A673 (cell line): ENCODE data around the gene TOM1. TPM values are rescaled to one million over a fixed set of nuclear protein-coding genes. Genes with fewer than 3 reads are reported as not detected.

Experiments used
- BruUV-seq: library from RNA; stranded (reverse); fragments of 400-500 nt; replicated peaks from 2 replicates; lab custom pipeline; 2021; lab: Mats Ljungman, UMichigan
- CTCF ChIA-PET: fragments of 300-600 bp; sonication (Branson Sonifier 250); formaldehyde crosslinking; loops from one replicate; lab custom pipeline; 2022; ENCODE audit warnings: antibody characterized with exemption; lab: Charles Lee
- POLR2A ChIA-PET: fragments of 300-600 bp; sonication (Branson Sonifier 250); formaldehyde crosslinking; loops from one replicate; lab custom pipeline; 2022; ENCODE audit warnings: antibody characterized with exemption; ENCODE audit not compliant: low non-redundant PET; lab: Charles Lee
- DNase-seq: peaks from one replicate; pipeline ENCODE4 v3.0.0-alpha.2; 2015; ENCODE audit warnings: low spot score
- H3K27ac ChIP-seq: fragments of 200-600 bp; sonication (generic); 2 replicates; pipeline ENCODE4 v1.5.1; 2016; ENCODE audit warnings: mixed run types, low read depth, mild to moderate bottlenecking, mixed read lengths, antibody characterized with exemption, low read length; ENCODE audit not compliant: poor library complexity, severe bottlenecking
- H3K27me3 ChIP-seq: fragments of 200-600 bp; sonication (generic); replicated peaks from 2 replicates; pipeline ENCODE4 v1.6.1; 2017; ENCODE audit warnings: mixed run types, low read depth, mild to moderate bottlenecking, mixed read lengths, antibody characterized with exemption, low read length; ENCODE audit not compliant: insufficient read depth, poor library complexity
- H3K36me3 ChIP-seq: fragments of 200-600 bp; sonication (generic); 2 replicates; pipeline ENCODE4 v1.6.1; 2016; ENCODE audit warnings: mixed run types, mild to moderate bottlenecking, mixed read lengths, antibody characterized with exemption, low read length; ENCODE audit not compliant: insufficient read depth, poor library complexity, severe bottlenecking
- H3K4me1 ChIP-seq: fragments of 200-600 bp; sonication (generic); 2 replicates; pipeline ENCODE4 v1.6.1; 2017; ENCODE audit warnings: mixed run types, mild to moderate bottlenecking, mixed read lengths, antibody characterized with exemption, low read length; ENCODE audit not compliant: insufficient read depth, poor library complexity, severe bottlenecking
- H3K4me3 ChIP-seq: fragments of 200-600 bp; sonication (generic); 2 replicates; pipeline ENCODE4 v1.5.1; 2016; ENCODE audit warnings: low read depth, mixed run types, mild to moderate bottlenecking, mixed read lengths, low read length; ENCODE audit not compliant: poor library complexity, severe bottlenecking
- H3K9me3 ChIP-seq: fragments of 200-600 bp; sonication (generic); 2 replicates; pipeline ENCODE4 v1.6.1; 2016; ENCODE audit warnings: mixed run types, low read depth, mild to moderate bottlenecking, mixed read lengths, antibody characterized with exemption, low read length; ENCODE audit not compliant: poor library complexity, severe bottlenecking
- CTCF ChIP-seq: fragments of 300-800, 200-600 bp; sonication (generic); conservative IDR thresholded peaks from 2 replicates; pipeline ENCODE4 v1.5.1; 2017; ENCODE audit warnings: low read depth, mild to moderate bottlenecking, antibody characterized with exemption, low read length, moderate library complexity, mixed read lengths
- EZH2 ChIP-seq: fragments of 200-600 bp; sonication (generic); IDR thresholded peaks from 2 replicates; pipeline ENCODE4 v1.6.1; 2017; ENCODE audit warnings: borderline replicate concordance, low read depth, mild to moderate bottlenecking, mixed read lengths, antibody characterized with exemption, low read length; ENCODE audit not compliant: poor library complexity, severe bottlenecking
- intact Hi-C: fragments of 100-400 bp; cut with micrococcal nuclease; formaldehyde crosslinking; loops from one replicate; pipeline ENCODE4 v1.10.0; 2022; ENCODE audit not compliant: unreplicated experiment
- total RNA-seq: library from RNA; stranded (reverse); gene quantifications from 2 replicates; pipeline ENCODE4 v1.2.3, GENCODE V29; 2021

The TOM1 gene
- total RNA-seq, 1 experiment from 2014 or later = 22.8 TPM

- no peaks in the 10 kb centered on the region for H3K27me3 ChIP-seq
- peak; percentile 73 for DNase-seq
- H3K36me3 ChIP-seq = peaks cover 5% of the 10 kb centered on the region
- H3K4me1 ChIP-seq = peaks cover 6% of the 10 kb centered on the region
- H3K9me3 ChIP-seq = no peaks in the 10 kb centered on the region
- ChIA-PET CTCF (no interaction called here), POLR2A (interaction anchor here (0.5 kb wide), 1 partner anchor 105 kb away, joined by 12 read pairs; no protein-coding TSS in a partner anchor)
- BruUV-seq = no TSS peak
- intact Hi-C loops = no loop called here
- H3K4me3 ChIP-seq = no peak overlapping the region
- peak overlapping the region; percentile 53 for H3K27ac ChIP-seq
- no peak for TF ChIP-seq CTCF
- TF ChIP-seq EZH2 = no peak
Observed at GRCh38 chr22:35330258-35330861, 30.7 kb downstream of the TOM1 start.

- DNase-seq = no peak
- Histone ChIP-seq H3K4me3 (no peak overlapping the region), H3K4me1 (peaks cover 6% of the 10 kb centered on the region), H3K36me3 (peaks cover 5% of the 10 kb centered on the region), H3K9me3 (no peaks in the 10 kb centered on the region), H3K27ac (no peak overlapping the region), H3K27me3 (no peaks in the 10 kb centered on the region)
- ChIA-PET POLR2A (no interaction called here), CTCF (no interaction called here)
- no peak for TF ChIP-seq EZH2
- no peak for TF ChIP-seq CTCF
- no TSS peak for BruUV-seq
- intact Hi-C loops = no loop called here
Observed at GRCh38 chr22:35332278-35332677, 32.6 kb downstream of the TOM1 start.

- no peaks in the 10 kb centered on the region for H3K27me3 ChIP-seq
- CTCF ChIA-PET = no interaction called here
- TF ChIP-seq CTCF = no peak
- TF ChIP-seq EZH2 = no peak
- BruUV-seq = no TSS peak
- POLR2A ChIA-PET = no interaction called here
- no peak for DNase-seq
- H3K27ac ChIP-seq = no peak overlapping the region
- no peaks in the 10 kb centered on the region for H3K9me3 ChIP-seq
- intact Hi-C loops = no loop called here
- H3K4me3 ChIP-seq = no peak overlapping the region
- peaks cover 6% of the 10 kb centered on the region for H3K4me1 ChIP-seq
- H3K36me3 ChIP-seq = peaks cover 5% of the 10 kb centered on the region
Observed at GRCh38 chr22:35333220-35333619, 33.5 kb downstream of the TOM1 start.
